Measurements from ENCODE around the gene SRSF9.

SRSF9 gene

DNA sequence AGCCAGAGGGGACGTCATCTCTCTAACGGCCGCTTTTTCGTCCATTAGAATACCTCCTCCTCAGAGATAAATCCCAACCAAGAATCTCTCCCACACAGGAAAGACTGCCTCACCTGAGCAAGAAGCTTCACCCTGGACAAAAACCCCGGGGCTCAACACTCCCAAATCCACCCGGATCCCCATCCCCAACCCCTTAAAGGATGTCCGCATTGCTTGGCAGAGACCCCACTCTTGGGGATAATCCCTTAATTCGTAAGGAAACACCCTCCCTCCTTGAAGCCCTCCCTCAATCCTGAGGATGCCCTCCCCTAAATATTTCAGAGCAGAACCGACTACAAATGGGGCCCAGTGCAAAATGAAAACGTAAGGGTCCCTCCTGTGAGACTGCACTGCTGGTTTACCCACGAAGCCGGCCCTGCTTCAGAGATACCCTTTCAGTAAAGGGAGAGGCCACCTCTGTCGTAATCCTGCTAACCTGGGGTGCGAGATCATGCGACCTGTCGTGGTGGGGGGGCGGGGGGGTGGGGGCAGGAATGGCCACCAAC is 25.7 kb upstream of the SRSF9 start:
- Histone ChIP-seq H2BK5ac (ENCODE audit: low read depth, low read length, poor library complexity, severe bottlenecking) (no peak overlapping the region), H3K27me3 (ENCODE audit: control insufficient read depth in 1 of 2, insufficient read depth in 1 of 2, low read length in 2 of 2) (no peaks in the 10 kb centered on the region), H3K36me3 (ENCODE audit: control insufficient read depth in 1 of 2, insufficient read depth in 2 of 2, low read depth in 1 of 2, low read length in 2 of 2) (peaks cover 12 to 39% of the 10 kb centered on the region in 2 experiments), H2AK5ac (ENCODE audit: low read length, severe bottlenecking) (no peak overlapping the region), H2BK12ac (ENCODE audit: low read length in 2 of 2) (no peak overlapping the region), H4K8ac (ENCODE audit: low read length) (no peak overlapping the region), H2BK120ac (ENCODE audit: low read depth, low read length) (peak overlapping the region; percentile 13), H3K4ac (ENCODE audit: low read depth in 1 of 2, low read length in 2 of 2) (peak overlapping the region in 1 of 2 experiments; percentile 82), H3K4me1 (ENCODE audit: control insufficient read depth, insufficient read depth, low read depth, low read length) (no peaks in the 10 kb centered on the region), H3K9me3 (ENCODE audit: control insufficient read depth, low read length) (no peaks in the 10 kb centered on the region), H2BK15ac (ENCODE audit: low read depth, poor library complexity, severe bottlenecking) (no peak overlapping the region), H4K91ac (ENCODE audit: low read length) (no peak overlapping the region), H3K79me1 (replicated peaks; ENCODE audit: low read length, poor library complexity, severe bottlenecking) (peaks cover 23% of the 10 kb centered on the region), H3K18ac (ENCODE audit: low read depth in 1 of 2, low read length in 2 of 2) (peak overlapping the region in 1 of 2 experiments; percentile 89), H2AFZ (ENCODE audit: low read depth, low read length) (peak overlapping the region; percentile 49), H3K23ac (ENCODE audit: low read length in 2 of 2) (no peak overlapping the region), H3K4me2 (ENCODE audit: low read length, poor library complexity, severe bottlenecking) (peak overlapping the region; percentile 78), H3K4me3 (ENCODE audit: insufficient read depth in 1 of 2, low read depth in 1 of 2, low read length in 2 of 2) (peak overlapping the region; percentile 61 to 96), H3K14ac (ENCODE audit: low read length in 2 of 2) (peak overlapping the region in 1 of 2 experiments; percentile 29), H3K9ac (ENCODE audit: low read length) (peak overlapping the region; percentile 97), H3K27ac (ENCODE audit: low read length, poor library complexity, severe bottlenecking) (no peak overlapping the region)
- DNase-seq = peak; percentile 5
- 15% methylated on average over 15 of the region's 17 CpGs for WGBS

DNA sequence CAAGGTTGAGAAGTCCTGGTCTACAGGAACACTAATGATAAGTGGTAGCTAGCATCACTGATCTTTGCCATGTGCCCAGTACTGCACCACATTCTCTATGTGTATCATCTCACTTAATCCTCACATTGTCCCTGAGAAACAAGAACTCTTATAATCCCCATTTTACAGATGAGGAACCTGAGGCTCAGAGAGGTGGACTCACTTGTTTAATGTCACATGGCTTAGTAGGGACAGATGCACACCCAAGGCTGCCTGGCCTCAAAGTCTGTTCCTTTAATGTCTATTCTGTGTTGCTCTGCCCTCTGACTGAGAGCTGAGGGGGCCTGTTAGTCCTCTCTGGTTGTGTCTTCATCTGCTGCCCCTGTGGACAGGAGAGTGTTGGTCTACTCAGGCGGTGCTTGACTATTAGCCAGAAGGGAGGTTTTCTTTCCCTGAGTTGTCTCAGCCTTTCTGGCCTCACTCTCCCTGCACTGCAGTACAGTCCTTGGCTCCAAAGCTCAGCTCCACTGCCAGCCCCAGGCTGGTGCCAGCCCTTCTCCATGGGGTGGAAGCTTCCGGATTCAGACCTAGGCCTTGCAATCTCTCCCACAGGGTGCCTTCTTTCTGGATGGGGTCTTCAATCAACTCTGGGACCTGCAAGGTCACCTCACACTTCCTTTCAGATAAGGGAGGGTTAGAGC is 21.4 kb upstream of the SRSF9 start:
- Histone ChIP-seq H3K9ac (ENCODE audit: low read length) (no peak overlapping the region), H3K4me3 (ENCODE audit: insufficient read depth in 1 of 2, low read depth in 1 of 2, low read length in 2 of 2) (no peak overlapping the region), H3K9me3 (ENCODE audit: control insufficient read depth, low read length) (no peaks in the 10 kb centered on the region), H2BK12ac (ENCODE audit: low read length in 2 of 2) (no peak overlapping the region), H3K4ac (ENCODE audit: low read depth in 1 of 2, low read length in 2 of 2) (no peak overlapping the region), H3K23ac (ENCODE audit: low read length in 2 of 2) (no peak overlapping the region), H2BK15ac (ENCODE audit: low read depth, poor library complexity, severe bottlenecking) (no peak overlapping the region), H2AK5ac (ENCODE audit: low read length, severe bottlenecking) (no peak overlapping the region), H4K91ac (ENCODE audit: low read length) (no peak overlapping the region), H3K14ac (ENCODE audit: low read length in 2 of 2) (no peak overlapping the region), H2BK120ac (ENCODE audit: low read depth, low read length) (no peak overlapping the region), H2AFZ (ENCODE audit: low read depth, low read length) (no peak overlapping the region), H3K4me2 (ENCODE audit: low read length, poor library complexity, severe bottlenecking) (no peak overlapping the region), H3K27ac (ENCODE audit: low read length, poor library complexity, severe bottlenecking) (no peak overlapping the region), H3K18ac (ENCODE audit: low read depth in 1 of 2, low read length in 2 of 2) (no peak overlapping the region), H3K79me1 (replicated peaks; ENCODE audit: low read length, poor library complexity, severe bottlenecking) (peaks cover 35% of the 10 kb centered on the region), H2BK5ac (ENCODE audit: low read depth, low read length, poor library complexity, severe bottlenecking) (no peak overlapping the region), H3K27me3 (ENCODE audit: control insufficient read depth in 1 of 2, insufficient read depth in 1 of 2, low read length in 2 of 2) (no peaks in the 10 kb centered on the region), H3K4me1 (ENCODE audit: control insufficient read depth, insufficient read depth, low read depth, low read length) (no peaks in the 10 kb centered on the region), H3K36me3 (ENCODE audit: control insufficient read depth in 1 of 2, insufficient read depth in 2 of 2, low read depth in 1 of 2, low read length in 2 of 2) (peaks cover 13 to 21% of the 10 kb centered on the region in 2 experiments), H4K8ac (ENCODE audit: low read length) (no peak overlapping the region)
- WGBS = 100% methylated on average over 2 of the region's 2 CpGs
- DNase-seq = no peak

DNA sequence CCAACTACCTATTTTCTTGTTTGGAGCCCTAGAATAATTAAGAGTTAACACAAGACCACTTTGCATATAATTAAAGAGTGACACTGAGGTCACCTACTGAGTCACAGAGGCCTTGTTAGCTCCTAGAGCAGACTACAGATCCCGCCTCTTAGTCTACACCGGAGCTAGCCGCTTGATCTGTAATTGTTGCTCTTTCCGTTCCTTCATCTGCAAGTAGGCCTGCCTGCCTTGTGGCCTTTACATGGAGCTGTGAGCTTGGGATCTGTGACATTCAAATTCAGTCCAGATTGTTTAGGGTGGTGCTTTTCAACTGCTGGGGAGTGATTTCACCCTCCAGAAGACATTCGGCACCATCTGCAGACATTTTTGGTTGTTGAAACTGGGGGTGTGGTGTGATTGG is 20.8 kb upstream of the SRSF9 start:
- no peak for DNase-seq
- no peak overlapping the region for H2AFZ ChIP-seq (ENCODE audit: low read depth, low read length)
- no peak overlapping the region for H2BK5ac ChIP-seq (ENCODE audit: low read depth, low read length, poor library complexity, severe bottlenecking)
- H3K9me3 ChIP-seq (ENCODE audit: control insufficient read depth, low read length) = no peaks in the 10 kb centered on the region
- peak overlapping the region; percentile 39 for H2BK15ac ChIP-seq (ENCODE audit: low read depth, poor library complexity, severe bottlenecking)
- no peak overlapping the region for H2BK12ac ChIP-seq (ENCODE audit: low read length in 2 of 2)
- H3K9ac ChIP-seq (ENCODE audit: low read length) = no peak overlapping the region
- no peak overlapping the region for H3K4ac ChIP-seq (ENCODE audit: low read depth in 1 of 2, low read length in 2 of 2)
- H2AK5ac ChIP-seq (ENCODE audit: low read length, severe bottlenecking) = no peak overlapping the region
- no peak overlapping the region for H3K4me3 ChIP-seq (ENCODE audit: insufficient read depth in 1 of 2, low read depth in 1 of 2, low read length in 2 of 2)
- no peak overlapping the region for H3K23ac ChIP-seq (ENCODE audit: low read length in 2 of 2)
- 96% methylated on average over 4 of the region's 5 CpGs for WGBS
- no peak overlapping the region for H3K27ac ChIP-seq (ENCODE audit: low read length, poor library complexity, severe bottlenecking)
- H3K79me1 ChIP-seq (replicated peaks; ENCODE audit: low read length, poor library complexity, severe bottlenecking) = peaks cover 37% of the 10 kb centered on the region
- H2BK120ac ChIP-seq (ENCODE audit: low read depth, low read length) = no peak overlapping the region
- H3K4me2 ChIP-seq (ENCODE audit: low read length, poor library complexity, severe bottlenecking) = no peak overlapping the region
- no peak overlapping the region for H4K91ac ChIP-seq (ENCODE audit: low read length)
- H3K4me1 ChIP-seq (ENCODE audit: control insufficient read depth, insufficient read depth, low read depth, low read length) = no peaks in the 10 kb centered on the region
- H3K27me3 ChIP-seq (ENCODE audit: control insufficient read depth in 1 of 2, insufficient read depth in 1 of 2, low read length in 2 of 2) = no peaks in the 10 kb centered on the region
- H3K18ac ChIP-seq (ENCODE audit: low read depth in 1 of 2, low read length in 2 of 2) = no peak overlapping the region
- H4K8ac ChIP-seq (ENCODE audit: low read length) = no peak overlapping the region
- no peak overlapping the region for H3K14ac ChIP-seq (ENCODE audit: low read length in 2 of 2)
- H3K36me3 ChIP-seq (ENCODE audit: control insufficient read depth in 1 of 2, insufficient read depth in 2 of 2, low read depth in 1 of 2, low read length in 2 of 2) = peaks cover 13 to 21% of the 10 kb centered on the region in 2 experiments

DNA sequence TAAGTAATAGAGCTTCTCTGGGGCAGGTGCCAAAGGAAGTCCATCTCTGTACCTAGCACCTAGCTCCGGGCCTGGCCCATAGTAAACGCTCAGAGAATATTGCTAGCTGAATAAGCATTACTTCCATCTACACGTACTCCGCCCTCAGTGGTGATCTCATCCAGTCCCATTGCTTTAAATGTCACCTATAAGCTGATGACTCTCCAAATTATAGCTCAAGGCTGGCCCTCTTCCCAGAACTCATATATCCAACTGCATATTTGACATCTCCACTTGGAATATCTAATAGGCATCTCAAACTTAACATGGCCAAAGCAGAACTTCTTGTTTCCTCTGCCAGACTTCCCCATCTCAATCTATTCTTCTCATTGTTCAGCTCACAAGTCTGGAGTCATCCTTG is 19.5 kb upstream of the SRSF9 start:
- Histone ChIP-seq H3K14ac (ENCODE audit: low read length in 2 of 2) (no peak overlapping the region), H2AFZ (ENCODE audit: low read depth, low read length) (no peak overlapping the region), H4K91ac (ENCODE audit: low read length) (no peak overlapping the region), H3K4me1 (ENCODE audit: control insufficient read depth, insufficient read depth, low read depth, low read length) (no peaks in the 10 kb centered on the region), H3K27ac (ENCODE audit: low read length, poor library complexity, severe bottlenecking) (no peak overlapping the region), H3K9me3 (ENCODE audit: control insufficient read depth, low read length) (no peaks in the 10 kb centered on the region), H3K27me3 (ENCODE audit: control insufficient read depth in 1 of 2, insufficient read depth in 1 of 2, low read length in 2 of 2) (no peaks in the 10 kb centered on the region), H3K79me1 (replicated peaks; ENCODE audit: low read length, poor library complexity, severe bottlenecking) (peaks cover 32% of the 10 kb centered on the region), H3K9ac (ENCODE audit: low read length) (no peak overlapping the region), H3K4ac (ENCODE audit: low read depth in 1 of 2, low read length in 2 of 2) (no peak overlapping the region), H2BK12ac (ENCODE audit: low read length in 2 of 2) (no peak overlapping the region), H2BK15ac (ENCODE audit: low read depth, poor library complexity, severe bottlenecking) (no peak overlapping the region), H4K8ac (ENCODE audit: low read length) (no peak overlapping the region), H2BK120ac (ENCODE audit: low read depth, low read length) (no peak overlapping the region), H3K36me3 (ENCODE audit: control insufficient read depth in 1 of 2, insufficient read depth in 2 of 2, low read depth in 1 of 2, low read length in 2 of 2) (peaks cover 13 to 21% of the 10 kb centered on the region in 2 experiments), H3K23ac (ENCODE audit: low read length in 2 of 2) (no peak overlapping the region), H2AK5ac (ENCODE audit: low read length, severe bottlenecking) (no peak overlapping the region), H3K4me2 (ENCODE audit: low read length, poor library complexity, severe bottlenecking) (no peak overlapping the region), H2BK5ac (ENCODE audit: low read depth, low read length, poor library complexity, severe bottlenecking) (no peak overlapping the region), H3K18ac (ENCODE audit: low read depth in 1 of 2, low read length in 2 of 2) (no peak overlapping the region), H3K4me3 (ENCODE audit: insufficient read depth in 1 of 2, low read depth in 1 of 2, low read length in 2 of 2) (no peak overlapping the region)
- no peak for DNase-seq
- 95% methylated on average over 4 of the region's 4 CpGs for WGBS
